Activated T-cell treated with anti-CD3 and anti-CD28 coated beads, Interleukin-2, amount 50 U/mL, for 1 hour (primary cell): ENCODE results near the gene COL18A1.

Source experiments
- DNase-seq: peaks from one replicate; pipeline ENCODE4 v3.0.0-alpha.2; 2020

COL18A1 gene

DNA sequence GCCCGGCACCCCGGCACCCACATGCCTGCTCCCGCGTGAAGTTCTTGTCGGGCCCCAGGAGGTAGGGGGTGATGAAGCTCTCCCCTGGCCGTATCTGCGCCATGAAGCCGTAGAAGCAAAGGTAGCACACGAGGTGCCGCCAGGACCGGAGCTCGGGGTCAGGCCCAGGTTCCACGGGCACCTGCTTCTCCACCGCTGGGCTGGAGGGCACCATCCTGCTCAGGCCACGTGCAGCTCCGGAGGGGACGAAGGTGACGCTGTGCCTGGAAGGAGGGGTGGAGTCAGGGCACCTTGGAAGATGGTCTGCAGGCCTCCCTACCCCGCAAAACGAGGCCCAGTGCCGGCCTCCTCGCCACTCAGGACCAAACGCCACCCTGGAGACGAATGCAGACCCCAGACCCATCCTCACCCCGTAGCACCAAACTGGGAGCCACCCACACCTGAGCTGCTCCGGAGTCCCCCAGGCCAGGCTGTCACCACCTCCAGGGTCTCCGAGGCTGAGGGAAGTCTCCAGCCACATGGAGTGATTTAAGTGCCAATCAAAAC lies 132.9 kb downstream of the COL18A1 start:
- DNase-seq, result no peak

DNA sequence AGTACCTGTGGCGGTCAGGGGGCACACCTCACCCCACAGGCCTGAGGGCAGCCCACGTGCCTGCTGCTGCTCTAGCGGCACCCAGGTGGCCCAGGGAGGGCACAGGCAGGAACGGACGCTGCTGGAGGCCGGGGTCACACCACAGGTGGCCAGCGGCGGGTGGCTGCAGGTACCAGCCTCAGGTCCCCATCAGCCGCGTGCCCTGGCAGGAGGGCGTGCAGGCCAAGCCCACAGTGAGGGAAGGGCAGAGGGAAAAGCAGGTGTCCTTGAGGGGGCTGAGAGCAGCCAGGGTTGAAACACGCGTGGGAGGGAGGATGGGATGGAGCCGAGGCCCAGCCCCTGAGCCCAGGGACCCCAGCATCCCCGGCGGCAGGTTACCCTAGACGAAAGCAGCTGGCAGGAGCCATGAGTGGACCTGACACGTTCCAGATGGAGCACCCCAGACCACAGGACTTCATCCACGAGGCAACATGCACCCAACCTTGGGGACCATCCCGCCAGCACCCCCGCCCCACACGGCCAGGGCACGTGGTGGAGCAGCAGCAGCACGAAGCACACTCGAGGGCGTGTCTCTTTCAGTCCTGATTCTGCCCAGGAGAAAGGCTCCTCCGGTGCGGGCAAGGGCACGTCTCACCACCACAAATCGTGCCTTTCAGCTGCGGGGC lies 133.5 kb downstream of the COL18A1 start:
- DNase-seq, result peak; percentile 10

DNA sequence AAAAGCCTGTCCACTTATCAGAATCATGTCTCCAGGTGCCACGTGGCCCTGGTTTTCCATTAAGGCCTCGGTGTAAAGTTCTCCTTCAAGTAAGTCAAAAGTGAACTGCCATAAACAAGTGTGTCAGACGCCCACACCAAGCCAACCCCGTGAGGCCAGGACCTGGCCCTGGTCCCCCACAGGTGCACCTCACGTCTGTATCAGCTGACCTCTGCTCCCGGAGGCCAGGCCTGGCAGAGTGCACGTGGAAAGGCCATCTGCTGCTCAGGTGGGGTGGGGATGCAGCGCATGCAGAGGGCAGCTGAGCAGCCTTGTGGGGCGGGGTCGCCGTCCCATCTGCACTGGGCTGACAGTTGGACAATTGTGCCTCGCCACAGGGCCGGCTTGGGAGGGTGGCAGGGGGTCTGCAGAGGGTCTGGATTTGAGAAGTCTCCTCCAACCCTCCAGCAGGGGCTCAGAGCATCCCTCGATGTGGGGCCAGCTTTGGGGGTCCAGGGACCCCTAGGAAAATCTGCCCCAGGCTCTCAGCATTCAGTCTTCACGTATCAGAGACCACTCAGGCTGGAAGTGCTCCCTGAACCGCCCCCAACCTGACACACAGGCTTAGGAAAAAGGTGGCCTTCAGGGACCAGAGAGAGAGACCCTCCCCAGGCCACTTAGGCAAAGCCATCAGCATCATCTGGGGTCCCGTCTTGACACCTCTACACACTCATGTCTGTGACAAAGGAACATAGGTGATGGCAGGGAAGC lies 134.3 kb downstream of the COL18A1 start:
- DNase-seq, result peak; percentile 12

DNA sequence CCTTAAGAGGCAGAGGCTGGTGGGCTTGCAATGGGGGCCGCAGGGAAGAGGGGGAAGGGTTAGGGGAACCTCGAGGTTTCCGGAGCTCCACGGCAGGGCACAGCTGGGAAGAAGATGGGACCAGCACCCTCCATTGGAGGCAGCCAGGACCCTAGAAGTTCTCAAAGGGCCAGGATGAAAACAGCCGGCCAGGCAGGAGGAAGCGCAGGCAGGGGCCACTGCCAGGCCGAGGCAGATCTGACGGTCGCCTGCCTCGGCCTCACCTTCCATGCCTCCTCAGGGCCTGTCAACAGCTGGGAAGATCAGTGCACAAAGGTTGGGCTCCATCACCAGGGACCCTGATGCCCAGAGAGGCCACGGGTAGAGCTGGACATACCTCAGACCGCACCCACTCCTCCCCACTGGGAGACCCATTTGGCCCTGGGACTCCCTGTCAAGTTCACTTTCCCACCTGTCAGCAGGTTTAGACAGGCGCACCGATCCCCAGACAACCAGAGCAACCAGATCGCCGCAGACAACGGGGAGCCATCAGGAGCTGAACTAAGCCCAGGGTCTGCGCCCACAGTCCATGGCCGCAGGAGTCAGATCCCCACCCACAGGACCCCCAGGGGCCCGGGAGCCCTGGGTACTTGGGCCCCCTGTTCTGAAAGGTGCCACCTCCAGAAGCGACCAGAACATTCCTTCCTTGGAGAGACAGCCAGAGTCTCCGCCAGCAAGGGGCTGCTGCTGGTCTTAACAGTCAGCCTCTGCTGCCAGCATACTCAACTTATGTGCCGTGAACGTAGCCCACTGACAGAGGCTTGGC lies 135.0 kb downstream of the COL18A1 start:
- peak; percentile 18 for DNase-seq

DNA sequence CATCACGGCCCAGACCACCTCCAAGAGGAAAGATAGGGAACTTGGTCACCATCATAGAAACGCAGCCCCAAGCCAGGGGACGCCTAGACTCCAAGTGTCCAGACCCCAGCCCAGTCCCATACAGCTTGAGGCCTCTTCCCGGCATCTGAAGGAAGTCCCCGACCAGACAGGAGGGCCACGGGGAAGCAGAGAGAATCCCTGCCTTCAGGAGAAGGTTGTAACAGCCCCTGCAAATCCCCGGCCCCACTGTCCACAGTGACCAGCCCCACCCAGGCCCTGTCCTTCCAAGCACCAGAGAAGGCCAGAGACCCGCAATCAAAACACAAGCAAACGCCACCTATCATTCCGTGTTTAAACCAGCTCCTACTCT lies 135.6 kb downstream of the COL18A1 start:
- DNase-seq, result peak; percentile 11

DNA sequence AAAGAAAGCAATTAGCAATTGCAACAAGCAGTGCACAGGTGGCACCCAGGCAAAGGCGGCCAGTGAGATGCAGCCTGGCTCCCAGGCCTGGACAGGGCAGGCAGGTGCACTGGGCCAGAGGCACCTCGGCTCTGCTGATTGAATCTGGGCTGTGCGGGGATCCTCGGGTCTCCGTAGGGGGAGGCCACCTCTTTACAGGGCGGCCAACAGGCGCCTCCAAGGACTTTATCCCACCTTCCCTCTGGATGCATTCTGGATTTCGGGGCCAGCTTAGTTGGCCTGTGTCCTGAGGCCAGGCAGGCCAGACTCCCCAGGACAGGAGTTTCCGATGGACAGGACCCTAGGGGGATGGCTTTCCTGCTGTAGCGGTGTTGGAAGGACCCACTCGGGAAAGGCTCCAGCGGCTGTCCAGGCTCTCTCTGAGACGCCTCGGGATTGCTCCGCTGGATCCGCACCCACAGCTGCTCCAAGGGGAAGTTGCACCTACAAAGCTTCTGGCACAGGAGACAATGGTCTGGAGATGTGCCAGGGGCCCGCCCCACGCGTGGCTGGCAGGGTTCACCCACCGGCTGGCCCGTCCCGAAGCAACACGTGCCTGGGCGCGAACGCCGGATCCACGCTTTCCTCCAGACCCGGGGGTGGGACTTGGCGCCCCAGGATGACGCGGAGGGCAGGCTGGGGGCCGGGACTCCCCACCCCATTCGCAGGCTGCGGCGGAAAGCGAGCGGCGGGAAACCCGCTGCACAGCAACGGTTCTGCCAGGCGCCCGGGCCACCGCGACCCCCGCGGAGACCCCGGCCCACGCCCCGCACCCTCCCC lies 136.5 kb downstream of the COL18A1 start:
- DNase-seq, result peak; percentile 77

DNA sequence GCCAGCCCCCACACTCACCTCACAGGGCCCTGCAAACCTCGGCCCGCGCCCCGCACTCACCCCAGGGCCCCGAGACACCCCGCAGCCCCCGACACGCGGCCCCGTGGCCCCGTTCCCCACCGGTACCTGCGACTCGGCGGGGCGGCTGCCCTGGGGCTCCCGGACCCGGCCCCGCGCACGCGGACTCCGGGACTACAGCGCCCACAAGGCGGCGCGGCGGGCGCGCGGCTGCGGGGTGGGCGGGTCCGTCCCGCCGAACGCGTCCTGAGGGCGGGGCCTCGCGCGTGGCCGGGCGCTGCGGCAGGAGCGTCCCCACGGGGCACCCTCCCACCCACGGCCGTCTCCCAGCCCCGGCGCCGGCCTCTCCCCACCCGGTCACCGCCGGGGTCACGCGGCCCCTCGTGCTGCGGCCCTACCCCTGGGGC lies 137.3 kb downstream of the COL18A1 start, which contains the start of gene SLC19A1:
Gene SLC19A1 (minus strand): TSS at position 199 of the 425 bp plus-strand sequence. CDS start 4,481 bp downstream, outside the sequence.
- DNase-seq, result peak; percentile 81

DNA sequence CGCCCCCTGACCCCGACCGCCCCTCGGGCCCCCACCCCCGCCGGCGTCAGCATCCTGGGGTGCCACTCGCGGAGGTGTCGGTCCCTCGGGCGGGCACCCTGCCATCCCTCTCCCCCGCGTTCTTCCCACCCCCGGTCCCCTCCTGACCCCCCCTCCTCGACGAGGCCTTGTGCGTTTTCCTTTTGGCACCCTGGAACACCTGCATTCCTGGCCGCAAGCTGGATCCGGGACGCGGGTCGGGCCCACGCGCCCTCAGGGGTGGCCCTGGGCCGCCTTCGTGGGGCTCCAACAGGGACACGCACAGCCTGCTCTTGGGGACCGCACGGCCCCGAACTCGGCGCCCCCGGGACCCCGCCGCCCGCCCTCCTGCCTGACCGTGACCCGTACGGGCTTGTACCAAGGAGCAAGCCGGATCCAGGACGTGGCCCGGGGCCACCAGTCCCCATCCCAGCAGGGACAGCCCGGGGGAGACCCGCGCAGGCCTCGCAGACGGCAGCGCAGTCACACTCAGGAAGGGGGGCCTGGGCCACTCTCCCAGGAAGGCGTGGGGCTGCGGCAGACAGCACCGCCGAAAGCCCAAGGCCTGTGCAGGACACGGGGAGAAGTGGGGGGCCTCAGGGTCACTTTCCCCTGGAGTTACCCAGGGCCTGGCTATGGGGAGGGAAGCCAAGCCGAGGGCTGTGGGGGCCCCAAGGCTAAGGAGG lies 137.9 kb downstream of the COL18A1 start:
- peak; percentile 38 for DNase-seq

DNA sequence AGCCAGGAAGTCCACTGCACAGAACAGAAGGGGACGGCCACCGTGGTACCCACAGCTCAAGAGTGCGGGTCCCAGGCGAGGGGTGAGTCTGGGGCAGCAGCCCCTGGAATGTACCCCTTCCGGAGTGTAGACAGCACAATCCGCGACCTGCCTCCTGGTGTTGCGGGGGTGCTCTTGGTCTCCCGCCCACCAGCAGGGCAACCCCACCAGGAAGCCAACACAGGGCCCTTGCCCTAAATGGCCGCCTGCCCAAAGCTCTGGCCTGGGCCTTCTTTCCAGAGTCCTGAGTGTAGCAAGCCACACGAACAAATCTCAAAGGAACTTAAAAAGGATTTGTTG lies 138.4 kb downstream of the COL18A1 start:
- DNase-seq, result no peak

DNA sequence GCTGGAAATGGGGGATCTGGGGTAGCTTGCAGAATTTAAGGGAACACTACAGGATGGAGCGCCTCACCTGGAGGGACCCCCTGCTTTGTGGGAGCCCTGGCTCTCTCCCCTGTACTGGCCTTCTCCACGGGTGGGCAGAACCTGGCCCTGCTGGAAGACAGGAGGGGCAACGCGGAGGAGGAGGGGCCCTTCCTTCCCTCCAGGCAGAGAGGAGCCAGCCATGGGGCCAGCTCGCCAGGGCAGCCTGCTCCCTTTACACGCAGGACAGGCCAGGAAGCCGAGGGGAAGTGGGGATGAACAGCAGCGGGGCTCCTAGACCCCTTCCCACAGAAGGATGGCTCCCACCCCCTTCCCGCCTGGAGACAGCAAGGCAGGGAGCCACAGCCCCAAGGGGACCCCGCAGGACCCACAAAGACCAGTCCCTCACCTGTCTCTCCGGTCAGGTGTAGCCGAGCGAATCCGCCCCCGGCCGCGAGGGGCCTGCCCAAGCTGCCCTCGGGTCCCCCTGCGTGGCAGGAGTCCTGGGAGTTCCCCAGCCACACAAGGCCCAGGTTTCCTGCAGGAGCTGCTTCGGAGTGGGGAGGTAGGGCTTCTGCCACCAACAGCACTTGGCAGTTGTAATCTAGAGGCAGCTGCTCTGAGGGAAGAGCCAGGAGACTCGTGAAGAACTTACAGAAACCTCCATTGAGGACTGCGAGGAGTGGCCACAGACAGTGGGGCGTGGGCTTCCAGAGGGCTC lies 138.9 kb downstream of the COL18A1 start:
- peak; percentile 19 for DNase-seq

DNA sequence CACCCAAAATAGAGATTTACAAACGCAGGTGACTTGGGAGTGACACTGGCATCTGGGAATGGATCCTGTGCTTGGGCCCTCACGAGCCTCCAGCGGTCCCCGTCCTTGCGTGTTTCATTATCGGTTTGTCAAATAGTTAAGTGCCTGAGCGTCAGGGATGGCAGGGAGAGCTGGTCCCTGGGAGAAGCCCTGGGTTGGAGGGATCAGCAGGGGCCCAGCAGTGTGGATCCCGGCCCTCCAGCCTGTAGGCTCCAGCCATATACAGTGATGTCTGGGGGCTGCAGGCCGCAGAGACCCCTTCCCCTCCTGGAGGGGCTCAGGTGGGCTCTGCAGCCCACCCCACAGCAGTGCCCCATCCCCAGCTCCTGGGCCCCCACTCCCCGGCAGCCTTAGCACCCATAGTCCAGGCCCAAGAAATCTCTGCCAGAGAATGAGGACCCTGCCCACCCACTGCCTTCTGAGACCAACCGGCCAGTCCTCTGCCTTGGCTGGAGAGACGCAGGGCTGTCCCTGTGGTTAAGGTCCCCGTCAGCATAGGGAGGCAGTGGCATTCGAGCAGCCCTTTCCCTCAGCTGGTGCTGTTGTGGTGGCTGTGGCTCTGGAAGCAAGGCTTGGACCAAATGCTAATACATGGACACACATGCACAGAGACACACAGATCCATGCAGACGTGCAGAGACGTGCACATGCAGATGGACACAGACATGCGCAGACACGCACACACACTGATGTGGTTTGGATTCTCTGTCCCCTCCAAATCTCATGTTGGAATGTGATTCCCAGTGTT lies 139.7 kb downstream of the COL18A1 start:
- DNase-seq, result peak; percentile 16

DNA sequence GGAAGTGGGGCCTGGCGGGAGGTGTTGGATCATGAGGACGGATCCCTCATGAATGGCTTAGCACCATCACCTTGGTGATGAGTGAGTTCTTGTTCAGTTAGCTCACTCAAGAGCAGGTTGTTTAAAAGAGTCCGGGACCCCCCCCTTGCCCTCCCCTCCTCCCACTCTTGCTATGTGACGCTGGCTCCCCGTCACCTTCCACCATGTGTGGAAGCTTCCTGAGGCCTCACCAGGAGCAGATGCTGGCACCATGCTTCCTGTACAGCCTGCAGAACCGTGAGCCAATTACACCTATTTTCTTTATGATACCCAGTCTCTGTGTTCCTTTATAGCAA lies 140.2 kb downstream of the COL18A1 start:
- DNase-seq, result no peak

DNA sequence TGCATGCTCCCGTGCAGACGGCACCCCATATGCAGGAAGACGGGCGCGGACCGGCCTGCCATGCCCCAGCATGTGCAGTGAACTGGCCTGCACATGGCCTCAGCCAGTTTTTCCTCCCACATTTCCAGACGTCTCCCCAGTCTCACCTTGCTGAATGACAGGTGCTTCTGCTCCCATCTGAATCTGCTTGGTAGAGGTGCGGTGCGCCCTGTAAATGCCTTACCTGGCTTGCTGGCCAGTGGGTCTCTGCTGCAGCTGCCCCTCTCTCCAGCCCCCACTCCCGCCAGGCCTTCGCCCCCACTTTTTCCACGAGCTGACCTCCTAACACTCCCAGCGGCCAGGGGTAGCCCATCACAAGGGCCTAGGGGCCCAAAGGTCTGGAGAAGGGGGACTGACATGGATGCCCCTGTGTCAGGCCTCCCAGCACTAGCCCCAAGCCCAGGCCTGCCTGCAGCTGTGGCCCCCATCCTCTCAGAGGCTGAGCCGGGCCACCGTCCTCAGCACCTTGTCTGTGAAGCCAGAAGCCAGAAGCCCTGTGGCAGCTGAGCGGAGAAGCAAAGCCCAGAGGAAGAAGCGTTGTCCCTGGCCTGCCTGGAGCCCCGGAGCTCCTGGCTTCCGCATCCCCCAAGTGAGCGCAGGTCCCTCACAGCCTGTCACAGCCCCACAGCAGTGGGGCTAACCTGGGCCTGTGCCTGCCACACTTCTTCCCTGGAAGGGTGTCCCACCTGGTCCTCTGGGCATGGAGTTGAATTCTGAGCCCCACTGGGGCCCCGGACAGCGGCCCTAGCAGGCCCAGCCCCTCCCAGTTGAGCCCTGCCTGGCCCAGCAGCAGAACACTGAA lies 140.9 kb downstream of the COL18A1 start:
- DNase-seq, result peak; percentile 14

DNA sequence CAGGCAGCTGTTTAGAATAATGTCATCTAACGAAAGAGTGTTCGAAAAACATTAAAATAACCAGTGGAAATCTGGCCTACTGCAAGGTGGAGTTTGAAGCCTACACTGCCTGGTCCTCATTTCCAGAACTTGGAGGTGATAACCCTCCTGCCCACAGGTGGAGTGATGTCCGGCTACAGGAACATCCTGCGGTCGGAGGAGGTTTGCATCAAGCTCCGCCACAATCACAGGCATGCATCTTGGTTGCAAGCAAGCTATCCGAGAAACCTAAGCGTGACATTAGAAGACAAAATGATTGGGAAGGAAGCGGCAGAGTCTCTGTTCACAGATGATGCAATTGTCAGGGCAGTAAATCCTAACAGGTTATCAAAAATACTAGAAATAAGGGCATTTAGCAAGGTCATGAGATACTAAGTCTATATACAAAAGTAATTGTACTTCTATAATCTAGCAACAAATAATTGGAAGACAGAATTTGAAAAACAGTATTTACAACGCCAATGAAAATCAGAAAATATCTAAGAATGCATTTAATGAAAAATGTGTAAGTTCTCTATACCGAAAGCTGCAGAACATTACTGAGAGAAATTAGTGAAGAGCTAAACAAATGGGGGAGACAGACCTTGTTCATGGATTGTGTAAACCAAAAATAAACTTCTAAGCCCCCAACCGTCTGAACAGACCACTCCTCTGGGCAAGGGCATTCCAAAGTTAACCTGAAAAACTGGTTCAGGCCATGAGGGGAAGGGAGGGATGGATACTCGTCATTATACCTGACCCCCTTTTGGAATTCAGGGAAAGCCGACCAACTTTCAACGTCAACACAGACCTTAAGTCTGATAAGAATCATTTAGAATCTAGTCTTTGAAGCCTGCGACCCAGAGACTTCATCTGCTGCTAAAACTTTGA lies 141.9 kb downstream of the COL18A1 start:
- DNase-seq, result no peak

DNA sequence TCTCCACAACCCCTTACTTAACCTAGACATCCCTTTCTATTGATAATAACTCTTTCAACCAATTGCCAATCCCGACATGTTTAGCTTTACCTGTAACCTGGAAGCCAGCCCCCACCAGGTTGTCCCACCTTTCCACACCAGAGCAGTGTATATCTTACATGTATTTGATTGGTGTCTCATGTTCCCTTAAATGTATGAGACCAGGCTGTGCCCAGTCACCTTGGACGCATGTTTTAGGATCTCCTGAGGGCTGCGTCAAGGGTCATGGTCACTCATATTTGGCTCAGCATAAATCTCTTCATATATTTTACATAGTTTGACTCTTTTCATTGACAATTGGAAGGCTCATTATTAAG lies 142.6 kb downstream of the COL18A1 start:
- no peak for DNase-seq

DNA sequence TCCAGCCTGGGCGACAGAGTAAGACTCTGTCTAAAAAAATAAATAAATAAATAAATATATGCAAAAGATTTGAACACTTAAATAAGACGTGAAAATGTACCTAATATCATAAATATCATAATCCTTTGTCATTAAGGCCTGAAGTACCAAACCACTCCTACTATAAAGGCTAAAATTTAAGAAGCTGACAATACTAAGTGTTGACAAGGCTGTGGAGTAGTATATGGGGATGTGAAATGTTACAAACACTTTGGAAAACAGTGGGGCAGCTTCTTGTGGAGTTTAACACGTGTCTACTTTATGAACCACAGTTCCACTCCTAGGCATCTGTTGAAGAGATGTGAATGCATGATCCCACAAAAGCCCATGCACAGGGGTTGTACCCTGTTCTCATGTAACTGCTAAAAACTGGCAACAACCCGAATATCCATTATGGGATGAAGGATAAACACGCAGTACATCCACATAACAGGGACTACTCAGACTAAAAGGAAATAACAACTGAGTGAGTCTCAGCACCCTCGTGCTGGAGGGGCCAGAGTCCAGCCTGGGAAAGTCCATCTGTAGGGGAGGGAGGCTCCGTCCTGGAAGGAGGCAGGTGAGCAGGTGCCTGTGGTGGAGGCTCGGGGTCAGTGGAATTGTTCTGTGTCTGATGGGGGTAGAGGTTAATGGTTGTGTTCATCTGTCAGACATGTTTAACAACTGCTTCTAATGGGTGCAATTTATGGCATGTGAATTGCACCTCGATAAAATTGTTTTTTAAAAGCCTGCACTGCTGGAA lies 143.9 kb downstream of the COL18A1 start:
- DNase-seq, result no peak

DNA sequence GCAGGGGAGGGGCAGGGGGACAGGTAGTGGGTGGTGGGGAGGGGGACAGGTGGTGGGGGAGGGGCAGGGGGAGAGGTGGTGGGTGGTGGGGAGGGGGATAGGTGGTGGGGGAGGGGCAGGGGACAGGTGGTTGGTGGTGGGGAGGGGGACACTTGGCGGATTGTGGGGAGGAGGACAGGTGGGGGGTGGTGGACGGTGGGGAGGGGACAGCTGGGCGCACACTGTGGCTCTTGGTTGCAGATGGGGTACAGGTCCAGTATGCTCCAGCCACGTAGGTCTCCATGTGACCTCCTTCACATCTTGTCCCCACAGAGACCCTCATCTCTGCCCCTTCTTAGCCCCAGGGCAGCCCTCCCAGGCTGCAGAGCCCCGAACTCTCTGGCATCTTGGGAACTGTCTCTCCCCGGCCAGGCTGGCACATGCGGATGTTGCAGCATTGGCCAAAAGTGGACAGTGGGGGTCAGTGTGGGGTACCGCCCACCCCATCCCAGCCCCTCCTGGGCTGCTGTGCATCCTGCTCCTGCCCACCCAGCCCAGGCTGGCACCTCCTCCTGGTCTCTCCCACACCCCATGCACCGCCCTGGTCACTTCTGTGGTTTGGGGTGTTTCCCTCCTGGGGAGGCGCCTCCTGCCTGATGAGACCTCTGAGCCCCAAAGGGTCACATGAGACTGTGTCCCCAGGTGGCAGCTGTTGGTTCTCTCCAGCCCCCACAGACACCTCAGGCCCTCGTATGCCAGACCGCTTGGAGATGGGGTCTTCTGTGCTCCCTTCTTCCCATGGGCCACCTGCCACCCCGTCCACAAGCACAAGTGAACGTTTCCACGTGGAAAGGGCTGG lies 144.9 kb downstream of the COL18A1 start:
- DNase-seq, result no peak
